Esophagus muscularis mucosa (tissue), 3 donors: ENCODE data around the gene MRPL33.

Source experiments
- CTCF ChIP-seq, 3 experiments: fragments of 200-600 bp in 2 of 3; fragments of 450-650 bp in 1 of 3; sonication (generic) in 2 of 3; IDR thresholded peaks; one replicate each; pipeline ENCODE4 v1.5.1; 2017 to 2019; ENCODE audit warnings: antibody characterized with exemption in 3 of 3, mild to moderate bottlenecking in 2 of 3, moderate library complexity in 1 of 3
- POLR2AphosphoS5 ChIP-seq, 2 donors: sonication (generic); formaldehyde crosslinking; IDR thresholded peaks; one replicate each; pipeline ENCODE4 v1.6.1; 2017; ENCODE audit warnings: antibody characterized with exemption in 2 of 2

- TF ChIP-seq CTCF (IDR thresholded peaks at IDR 0.05): no peak
- no peak for TF ChIP-seq POLR2AphosphoS5 (IDR thresholded peaks at IDR 0.05)
These were observed 56.8 kb downstream of the MRPL33 start for GRCh38 chr2:27828305-27828704.
